ENCODE data around the gene NF1.

Gene NF1

DNA sequence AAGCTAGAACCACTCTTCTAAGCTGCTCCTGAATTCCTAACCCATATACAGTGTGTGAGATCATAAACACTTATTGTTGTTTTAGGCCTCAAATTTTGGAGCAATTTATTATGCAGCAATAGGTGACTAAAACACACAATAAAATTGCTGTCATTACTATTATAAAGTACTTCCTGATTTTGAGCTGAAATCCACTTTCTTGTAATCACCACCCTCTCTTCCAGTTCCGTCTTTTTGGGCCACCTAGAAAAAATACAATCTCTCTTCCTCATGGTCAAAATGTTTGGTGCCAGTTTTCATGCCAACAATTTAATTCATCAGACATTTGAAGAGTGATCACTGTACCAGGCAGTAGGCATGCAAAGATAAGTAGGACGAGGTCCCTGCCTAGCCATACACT lies 43.3 kb upstream of the NF1 start:
- Histone ChIP-seq H3K4me3 (ENCODE audit: low read length) (no peak overlapping the region), H2BK5ac (ENCODE audit: low read length) (no peak overlapping the region), H2BK15ac (replicated peaks; ENCODE audit: low read depth) (no peak overlapping the region), H3K9ac (ENCODE audit: low read length) (no peak overlapping the region), H3K27ac (ENCODE audit: low read depth, low read length) (no peak overlapping the region), H3K79me1 (ENCODE audit: low read length) (no peaks in the 10 kb centered on the region), H3K79me2 (ENCODE audit: control insufficient read depth, insufficient read depth, low read length) (no peaks in the 10 kb centered on the region), H3K4me1 (ENCODE audit: control insufficient read depth, low read depth, low read length) (no peaks in the 10 kb centered on the region), H2BK120ac (ENCODE audit: low read depth, low read length) (no peak overlapping the region), H3K18ac (ENCODE audit: low read length) (no peak overlapping the region), H3K27me3 (ENCODE audit: insufficient read depth, low read length, poor library complexity) (peaks cover 2% of the 10 kb centered on the region), H2AK5ac (ENCODE audit: low read length) (no peak overlapping the region), H3K4me2 (ENCODE audit: low read length) (no peak overlapping the region), H4K8ac (ENCODE audit: low read depth, low read length) (no peak overlapping the region), H3K23ac (ENCODE audit: low read length) (no peak overlapping the region), H3K4ac (ENCODE audit: low read depth, low read length) (no peak overlapping the region), H3K56ac (ENCODE audit: low read length) (no peak overlapping the region), H3K36me3 (ENCODE audit: control insufficient read depth, insufficient read depth, low read length) (no peaks in the 10 kb centered on the region), H4K5ac (ENCODE audit: low read length) (no peak overlapping the region)
- DNase-seq = no peak
- WGBS (ENCODE audit: extremely low coverage, insufficient coverage, low lambda C conversion rate) = no CpG with 5 or more reads among the region's 2 CpGs

DNA sequence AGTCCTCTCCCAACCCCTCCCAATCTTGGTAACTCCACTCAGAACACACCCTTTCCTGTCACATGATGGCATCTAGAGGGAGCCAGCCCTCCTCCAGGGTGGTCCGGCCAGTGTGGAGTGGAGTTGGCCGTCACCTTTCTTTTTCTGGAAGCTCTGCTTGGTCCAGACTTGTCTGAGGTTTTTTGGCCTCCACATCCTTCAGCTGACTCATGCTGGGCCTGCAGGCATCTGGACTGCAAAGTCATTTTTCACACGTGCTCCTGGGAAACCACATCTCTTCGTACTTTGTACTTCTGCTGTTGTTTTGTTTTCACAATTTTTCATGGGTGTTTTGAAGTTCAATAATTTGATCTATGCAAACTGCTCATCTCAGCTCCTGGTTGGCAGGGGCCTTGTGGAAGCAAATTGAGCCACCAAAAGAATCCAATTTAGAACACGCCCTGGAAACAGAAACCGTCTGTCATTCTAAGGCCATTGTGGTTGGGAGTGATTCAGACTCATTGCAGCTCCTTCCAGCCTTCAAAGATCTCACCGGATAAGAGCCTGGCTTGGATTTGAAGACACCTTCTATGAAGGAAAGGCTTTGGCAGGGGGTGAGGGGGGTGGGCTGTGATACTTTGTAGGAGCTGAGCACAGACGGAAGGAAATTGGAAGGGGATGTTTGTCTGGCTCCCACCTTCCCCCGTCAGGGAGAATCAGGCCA lies 42.4 kb upstream of the NF1 start:
- Histone ChIP-seq H2BK15ac (replicated peaks; ENCODE audit: low read depth) (no peak overlapping the region), H3K4me3 (ENCODE audit: low read length) (no peak overlapping the region), H2BK5ac (ENCODE audit: low read length) (no peak overlapping the region), H3K9ac (ENCODE audit: low read length) (no peak overlapping the region), H3K18ac (ENCODE audit: low read length) (no peak overlapping the region), H3K23ac (ENCODE audit: low read length) (no peak overlapping the region), H3K36me3 (ENCODE audit: control insufficient read depth, insufficient read depth, low read length) (no peaks in the 10 kb centered on the region), H3K56ac (ENCODE audit: low read length) (no peak overlapping the region), H2BK120ac (ENCODE audit: low read depth, low read length) (no peak overlapping the region), H3K27ac (ENCODE audit: low read depth, low read length) (no peak overlapping the region), H3K4me2 (ENCODE audit: low read length) (no peak overlapping the region), H4K8ac (ENCODE audit: low read depth, low read length) (no peak overlapping the region), H3K79me2 (ENCODE audit: control insufficient read depth, insufficient read depth, low read length) (no peaks in the 10 kb centered on the region), H3K79me1 (ENCODE audit: low read length) (no peaks in the 10 kb centered on the region), H3K4ac (ENCODE audit: low read depth, low read length) (no peak overlapping the region), H4K5ac (ENCODE audit: low read length) (no peak overlapping the region), H3K27me3 (ENCODE audit: insufficient read depth, low read length, poor library complexity) (peaks cover 2% of the 10 kb centered on the region), H2AK5ac (ENCODE audit: low read length) (no peak overlapping the region), H3K4me1 (ENCODE audit: control insufficient read depth, low read depth, low read length) (no peaks in the 10 kb centered on the region)
- peak; percentile 12 for DNase-seq
- no CpG with 5 or more reads among the region's 9 CpGs for WGBS (ENCODE audit: extremely low coverage, insufficient coverage, low lambda C conversion rate)

DNA sequence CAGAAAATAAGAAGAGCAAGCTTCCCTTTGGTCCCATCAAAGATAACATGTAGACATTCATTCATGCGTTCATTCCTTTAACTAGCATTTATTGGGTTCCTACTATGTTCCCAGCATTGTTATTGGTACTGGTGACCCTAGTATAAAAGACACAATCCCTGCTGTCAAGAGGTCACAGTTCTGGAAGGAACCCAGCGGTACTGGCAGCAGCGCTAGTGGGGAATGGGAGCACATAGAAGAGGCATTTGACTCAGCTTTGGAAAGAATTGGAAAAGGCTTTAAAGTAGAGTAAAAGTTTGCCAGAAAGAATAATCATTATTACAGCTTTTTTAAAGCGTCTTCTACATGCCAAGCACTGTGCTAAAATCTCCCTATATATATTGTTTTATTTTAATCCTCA lies 41.7 kb upstream of the NF1 start:
- no peak overlapping the region for H2BK5ac ChIP-seq (ENCODE audit: low read length)
- H3K4ac ChIP-seq (ENCODE audit: low read depth, low read length) = no peak overlapping the region
- H4K5ac ChIP-seq (ENCODE audit: low read length) = no peak overlapping the region
- no peak overlapping the region for H2BK120ac ChIP-seq (ENCODE audit: low read depth, low read length)
- no peak overlapping the region for H3K18ac ChIP-seq (ENCODE audit: low read length)
- no CpG with 5 or more reads among the region's 4 CpGs for WGBS (ENCODE audit: extremely low coverage, insufficient coverage, low lambda C conversion rate)
- no peak overlapping the region for H4K8ac ChIP-seq (ENCODE audit: low read depth, low read length)
- H3K56ac ChIP-seq (ENCODE audit: low read length) = no peak overlapping the region
- H2AK5ac ChIP-seq (ENCODE audit: low read length) = no peak overlapping the region
- no peak overlapping the region for H3K27ac ChIP-seq (ENCODE audit: low read depth, low read length)
- H3K9ac ChIP-seq (ENCODE audit: low read length) = no peak overlapping the region
- no peak overlapping the region for H3K4me3 ChIP-seq (ENCODE audit: low read length)
- no peak overlapping the region for H2BK15ac ChIP-seq (replicated peaks; ENCODE audit: low read depth)
- no peaks in the 10 kb centered on the region for H3K4me1 ChIP-seq (ENCODE audit: control insufficient read depth, low read depth, low read length)
- H3K36me3 ChIP-seq (ENCODE audit: control insufficient read depth, insufficient read depth, low read length) = no peaks in the 10 kb centered on the region
- no peak for DNase-seq
- H3K27me3 ChIP-seq (ENCODE audit: insufficient read depth, low read length, poor library complexity) = peaks cover 2% of the 10 kb centered on the region
- no peak overlapping the region for H3K23ac ChIP-seq (ENCODE audit: low read length)
- H3K79me1 ChIP-seq (ENCODE audit: low read length) = no peaks in the 10 kb centered on the region
- no peaks in the 10 kb centered on the region for H3K79me2 ChIP-seq (ENCODE audit: control insufficient read depth, insufficient read depth, low read length)
- H3K4me2 ChIP-seq (ENCODE audit: low read length) = no peak overlapping the region

DNA sequence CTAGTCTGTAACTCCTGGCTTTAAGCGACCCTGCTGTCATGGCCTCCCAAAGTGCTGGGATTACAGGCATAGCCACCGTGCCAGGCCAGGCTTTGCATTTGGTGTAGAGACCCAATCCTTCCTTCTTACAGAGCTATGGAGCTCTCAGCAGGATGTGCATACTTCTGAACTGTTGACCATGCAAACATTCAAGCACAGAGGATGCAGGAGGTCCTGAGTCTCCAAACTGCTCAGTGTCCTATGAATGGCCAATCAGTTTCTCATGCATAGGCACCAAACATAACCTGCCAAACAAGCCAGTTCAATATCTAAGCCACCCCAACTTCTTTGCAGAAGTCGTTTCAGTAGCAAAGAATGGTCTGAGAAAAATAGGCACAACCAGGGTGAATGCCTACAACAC lies 40.0 kb upstream of the NF1 start:
- H4K5ac ChIP-seq (ENCODE audit: low read length) = no peak overlapping the region
- H3K4me2 ChIP-seq (ENCODE audit: low read length) = no peak overlapping the region
- H3K79me2 ChIP-seq (ENCODE audit: control insufficient read depth, insufficient read depth, low read length) = no peaks in the 10 kb centered on the region
- DNase-seq = no peak
- no peak overlapping the region for H3K4me3 ChIP-seq (ENCODE audit: low read length)
- H3K79me1 ChIP-seq (ENCODE audit: low read length) = no peaks in the 10 kb centered on the region
- no peaks in the 10 kb centered on the region for H3K36me3 ChIP-seq (ENCODE audit: control insufficient read depth, insufficient read depth, low read length)
- no peak overlapping the region for H3K56ac ChIP-seq (ENCODE audit: low read length)
- H3K4me1 ChIP-seq (ENCODE audit: control insufficient read depth, low read depth, low read length) = no peaks in the 10 kb centered on the region
- H3K27ac ChIP-seq (ENCODE audit: low read depth, low read length) = no peak overlapping the region
- no peak overlapping the region for H2AK5ac ChIP-seq (ENCODE audit: low read length)
- H3K9ac ChIP-seq (ENCODE audit: low read length) = no peak overlapping the region
- peaks cover 2% of the 10 kb centered on the region for H3K27me3 ChIP-seq (ENCODE audit: insufficient read depth, low read length, poor library complexity)
- H3K4ac ChIP-seq (ENCODE audit: low read depth, low read length) = no peak overlapping the region
- H2BK120ac ChIP-seq (ENCODE audit: low read depth, low read length) = no peak overlapping the region
- H3K18ac ChIP-seq (ENCODE audit: low read length) = no peak overlapping the region
- no CpG with 5 or more reads among the region's 3 CpGs for WGBS (ENCODE audit: extremely low coverage, insufficient coverage, low lambda C conversion rate)
- H2BK5ac ChIP-seq (ENCODE audit: low read length) = no peak overlapping the region
- no peak overlapping the region for H2BK15ac ChIP-seq (replicated peaks; ENCODE audit: low read depth)
- H3K23ac ChIP-seq (ENCODE audit: low read length) = no peak overlapping the region
- no peak overlapping the region for H4K8ac ChIP-seq (ENCODE audit: low read depth, low read length)

DNA sequence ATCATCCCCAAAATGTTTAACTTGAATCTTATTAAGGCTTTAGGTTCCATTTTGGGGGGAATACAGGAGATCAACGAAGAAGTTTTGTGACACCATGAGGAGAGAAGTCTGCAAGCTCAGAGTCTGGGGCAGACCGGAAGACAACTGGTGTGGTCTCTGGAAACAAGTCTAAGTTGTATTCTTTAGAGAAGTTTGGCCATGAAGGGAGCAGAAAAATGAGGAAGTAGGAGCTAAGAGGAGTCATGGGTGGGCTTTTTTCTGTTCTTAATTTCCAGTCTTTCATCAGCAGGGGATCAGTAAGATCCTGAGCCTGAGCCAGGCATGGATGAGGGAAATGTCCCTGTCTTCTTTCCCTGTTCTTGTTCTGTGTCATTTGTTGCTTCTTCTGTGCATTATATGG lies 35.8 kb upstream of the NF1 start:
- H3K27ac ChIP-seq (ENCODE audit: low read depth, low read length) = no peak overlapping the region
- no peak overlapping the region for H3K4me3 ChIP-seq (ENCODE audit: low read length)
- H3K79me2 ChIP-seq (ENCODE audit: control insufficient read depth, insufficient read depth, low read length) = no peaks in the 10 kb centered on the region
- H2BK120ac ChIP-seq (ENCODE audit: low read depth, low read length) = no peak overlapping the region
- no peak overlapping the region for H3K23ac ChIP-seq (ENCODE audit: low read length)
- H2AK5ac ChIP-seq (ENCODE audit: low read length) = no peak overlapping the region
- H2BK5ac ChIP-seq (ENCODE audit: low read length) = no peak overlapping the region
- no peak overlapping the region for H3K9ac ChIP-seq (ENCODE audit: low read length)
- peaks cover 2% of the 10 kb centered on the region for H3K27me3 ChIP-seq (ENCODE audit: insufficient read depth, low read length, poor library complexity)
- no peak overlapping the region for H3K4me2 ChIP-seq (ENCODE audit: low read length)
- no CpG with 5 or more reads among the region's 2 CpGs for WGBS (ENCODE audit: extremely low coverage, insufficient coverage, low lambda C conversion rate)
- no peak overlapping the region for H3K4ac ChIP-seq (ENCODE audit: low read depth, low read length)
- H4K8ac ChIP-seq (ENCODE audit: low read depth, low read length) = peak overlapping the region; percentile 76
- no peak for DNase-seq
- H3K36me3 ChIP-seq (ENCODE audit: control insufficient read depth, insufficient read depth, low read length) = no peaks in the 10 kb centered on the region
- H2BK15ac ChIP-seq (replicated peaks; ENCODE audit: low read depth) = no peak overlapping the region
- H3K4me1 ChIP-seq (ENCODE audit: control insufficient read depth, low read depth, low read length) = no peaks in the 10 kb centered on the region
- no peak overlapping the region for H4K5ac ChIP-seq (ENCODE audit: low read length)
- H3K79me1 ChIP-seq (ENCODE audit: low read length) = no peaks in the 10 kb centered on the region
- no peak overlapping the region for H3K56ac ChIP-seq (ENCODE audit: low read length)
- no peak overlapping the region for H3K18ac ChIP-seq (ENCODE audit: low read length)
